Ramos (cell line): ENCODE results near the gene CTTN.
"Not testable (repeated sequence)": the region's sequence is repeated elsewhere in the genome, so short reads cannot be mapped to it uniquely, and the experiment has no call there.

ENCODE experiments used
- in situ Hi-C: fragments of 300-500 bp; cut with MboI; formaldehyde crosslinking; loops from one replicate; pipeline ENCODE4 v1.14.3; 2022; ENCODE audit warnings: low sequenced_read_pairs; ENCODE audit not compliant: unreplicated experiment

Gene CTTN

GRCh38 chr11:70378506-70379134 is 19.7 kb upstream of the CTTN start:
- in situ Hi-C loops: no loop called here

DNA sequence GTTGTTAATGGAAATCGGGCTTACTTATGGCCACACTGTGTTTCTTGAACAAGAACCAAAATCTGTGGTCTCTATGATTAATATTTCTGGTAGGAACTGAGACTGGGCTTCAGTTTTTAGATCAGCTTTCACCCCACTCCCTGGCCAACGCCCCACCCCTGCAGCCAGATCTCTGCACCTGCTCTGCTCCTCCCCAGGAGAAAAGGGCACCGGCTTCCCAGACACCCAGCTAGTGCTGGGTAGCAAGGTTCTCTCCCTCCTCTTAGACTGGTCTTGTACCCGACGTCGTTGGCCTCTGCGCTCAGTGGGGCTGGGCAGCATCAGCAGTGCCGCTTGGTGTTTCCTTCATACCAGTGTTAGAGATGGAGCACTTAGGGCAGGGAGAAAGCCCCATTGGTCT is 17.0 kb upstream of the CTTN start:
- in situ Hi-C loops: no loop called here

GRCh38 chr11:70381872-70382861 is 16.2 kb upstream of the CTTN start:
- in situ Hi-C loops: no loop called here

GRCh38 chr11:70383664-70384565 is 14.4 kb upstream of the CTTN start:
- in situ Hi-C loops: no loop called here

GRCh38 chr11:70384566-70385152 is 13.7 kb upstream of the CTTN start:
- in situ Hi-C loops: no loop called here

GRCh38 chr11:70387564-70387963 is 10.8 kb upstream of the CTTN start:
- in situ Hi-C loops: no loop called here

DNA sequence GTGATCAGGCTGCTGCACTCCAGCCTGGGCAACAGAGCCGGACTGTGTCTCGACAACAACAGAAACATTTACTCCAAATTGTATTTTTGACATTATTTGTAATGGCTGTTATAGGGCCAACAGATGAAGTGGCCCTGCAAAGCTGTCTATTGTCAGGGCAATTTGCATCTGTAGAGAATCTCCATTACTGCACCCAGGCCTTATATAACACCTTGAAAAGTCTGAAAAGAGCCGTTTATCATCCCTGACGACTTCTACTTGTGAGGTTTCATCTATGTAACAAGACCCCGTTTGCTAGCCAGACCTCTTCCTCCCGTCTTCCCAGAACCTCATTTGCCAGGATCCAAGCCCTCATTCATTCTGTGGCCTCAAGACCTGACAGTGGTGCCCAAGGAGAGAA is 9.1 kb upstream of the CTTN start:
- in situ Hi-C loops: no loop called here

GRCh38 chr11:70390882-70391281 is 7.4 kb upstream of the CTTN start:
- in situ Hi-C loops: not testable (repeated sequence)

DNA sequence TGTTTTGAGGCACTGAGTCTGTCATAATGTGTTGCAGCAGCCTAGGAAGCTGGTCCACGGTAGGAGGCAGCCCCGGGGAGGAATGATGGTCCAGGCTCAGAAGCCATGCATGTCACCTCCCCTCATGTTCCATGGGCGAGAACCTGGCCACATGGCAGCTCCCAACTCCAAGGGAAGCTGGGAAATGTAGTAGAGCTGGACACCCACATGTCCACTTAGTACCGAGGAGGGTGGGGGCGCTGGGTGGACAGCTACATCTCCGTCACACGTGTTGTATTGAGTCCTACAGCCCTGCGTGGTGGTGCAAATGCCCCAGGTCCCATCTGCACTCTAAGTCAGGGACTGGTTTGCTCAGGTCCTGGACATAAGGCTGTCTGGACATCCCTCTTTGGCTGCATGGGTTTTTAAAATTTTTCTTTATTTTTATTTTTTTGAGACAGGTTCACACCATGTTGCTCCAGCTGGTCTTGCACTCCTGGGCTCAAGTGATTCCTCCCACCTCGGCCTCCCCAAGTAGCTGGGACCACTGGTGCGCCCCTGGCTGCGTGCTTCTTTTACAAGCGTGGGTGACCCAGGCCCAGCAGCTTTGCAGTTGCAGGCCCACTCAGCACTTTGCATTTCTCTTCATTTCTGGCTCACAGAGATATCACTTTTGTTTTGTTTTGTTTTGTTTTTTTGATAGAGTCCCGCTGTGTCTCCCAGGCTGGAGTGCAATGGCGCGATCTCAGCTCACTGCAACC is 3.9 kb upstream of the CTTN start:
- in situ Hi-C loops: no loop called here

DNA sequence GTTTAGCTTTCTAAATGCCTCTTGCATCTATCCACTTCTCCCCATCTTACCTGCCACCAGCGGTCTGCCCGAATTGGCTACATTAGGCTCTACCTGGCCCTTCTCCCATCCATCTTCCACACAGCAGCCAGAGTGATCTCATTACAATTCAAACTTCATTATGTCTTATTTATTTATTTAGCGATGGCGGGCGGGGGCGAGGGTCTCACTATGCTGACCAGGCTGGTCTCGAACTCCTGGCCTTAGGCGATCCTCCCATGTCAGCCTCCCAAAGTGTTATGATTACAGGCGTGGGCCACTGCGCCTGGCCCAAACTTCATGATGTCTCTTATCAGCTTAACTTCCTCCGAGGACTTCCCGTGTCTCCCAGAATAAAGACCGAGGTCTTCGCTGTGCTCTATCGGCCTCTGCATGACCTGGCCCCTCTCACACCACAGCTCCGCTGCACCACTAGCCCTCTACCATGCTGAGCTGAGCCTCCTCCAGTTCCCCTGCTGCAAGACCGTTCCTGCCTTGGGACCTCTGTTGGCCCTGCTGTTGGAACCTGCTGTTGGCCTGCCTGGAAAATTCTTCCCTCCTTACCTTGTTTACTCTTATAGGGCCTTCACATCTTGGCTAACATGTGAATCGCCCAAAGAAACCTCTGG is 870 bp upstream of the CTTN start:
- in situ Hi-C loops: no loop called here

GRCh38 chr11:70398834-70399680 is 728 bp downstream of the CTTN start:
- in situ Hi-C loops: no loop called here

DNA sequence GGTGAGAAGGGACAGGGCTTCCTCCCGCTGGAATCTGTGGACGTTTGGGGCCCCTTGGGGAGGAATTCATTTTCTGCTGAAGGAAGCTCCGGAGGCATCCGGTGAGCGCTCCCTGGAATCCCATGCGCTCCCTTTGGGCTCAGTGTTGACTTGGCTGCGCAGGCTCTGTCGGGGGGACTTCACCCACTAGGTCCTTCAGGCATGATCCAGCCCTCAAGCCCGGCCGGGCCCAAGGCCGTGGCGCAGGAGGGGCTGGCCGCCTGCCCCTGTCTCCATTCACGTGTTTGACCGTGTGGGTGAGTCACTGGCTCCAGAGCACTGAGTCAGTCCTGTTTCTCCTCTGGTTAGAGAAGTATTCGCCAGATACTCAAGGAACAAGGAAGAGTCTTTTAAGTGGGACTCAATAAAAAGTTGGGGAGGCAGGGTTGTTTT is 1.4 kb downstream of the CTTN start:
- in situ Hi-C loops: no loop called here

DNA sequence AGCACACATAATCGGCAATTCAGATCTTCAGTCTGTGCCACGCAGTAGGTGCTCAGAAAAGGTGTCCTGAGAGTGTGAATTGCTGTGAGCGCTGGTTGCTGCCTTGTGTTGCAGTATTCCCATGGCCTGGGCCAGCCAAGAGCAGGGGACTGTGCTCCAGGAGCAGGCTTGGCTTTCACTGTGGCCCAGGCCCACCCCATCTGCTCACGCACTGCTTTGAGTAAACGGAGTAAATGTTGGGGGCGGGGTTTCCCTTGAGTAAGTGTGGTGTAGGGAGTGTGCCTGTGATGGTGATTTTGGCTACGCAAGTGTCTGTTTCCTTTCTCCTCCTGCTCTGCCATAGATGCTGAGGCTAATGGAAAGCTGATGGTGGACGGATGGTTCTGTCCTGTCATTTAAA is 2.3 kb downstream of the CTTN start:
- in situ Hi-C loops: no loop called here

DNA sequence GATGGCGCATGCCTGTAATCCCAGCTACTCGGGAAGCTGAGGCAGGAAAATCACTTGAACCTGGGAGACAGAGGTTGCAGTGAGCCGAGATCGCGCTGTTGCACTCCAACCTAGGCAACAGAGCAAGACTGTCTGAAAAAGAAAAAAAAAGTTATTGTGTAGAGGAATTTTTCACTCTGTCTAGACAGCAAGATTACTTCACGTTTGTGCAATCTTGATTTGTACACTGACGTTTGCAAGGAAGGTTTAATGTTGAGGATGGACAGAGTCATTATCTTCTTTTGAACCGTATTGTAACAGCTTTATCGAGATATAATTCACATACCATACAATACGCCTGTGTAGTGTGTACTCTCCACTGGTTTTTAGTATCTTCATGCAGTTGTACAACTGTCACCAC is 3.7 kb downstream of the CTTN start:
- in situ Hi-C loops: no loop called here

DNA sequence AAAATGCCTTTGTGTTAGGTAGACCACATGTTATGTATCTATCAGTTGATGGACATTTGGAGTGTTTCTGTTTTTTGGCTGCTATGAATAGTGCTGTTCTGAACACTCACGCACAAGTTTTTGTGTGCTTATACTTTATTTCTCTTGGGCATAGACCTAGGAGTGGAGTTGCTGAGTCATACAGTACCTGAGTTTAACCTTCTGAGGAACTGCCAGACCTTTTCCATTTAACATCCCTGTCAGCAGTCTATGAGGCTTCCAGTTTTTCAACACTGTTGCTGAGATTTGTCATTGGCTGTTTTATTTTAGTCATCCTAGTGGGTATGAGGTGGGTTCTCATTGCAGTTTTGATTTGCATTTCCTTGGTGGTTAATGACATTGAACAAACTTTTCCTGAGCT is 4.4 kb downstream of the CTTN start:
- in situ Hi-C loops: no loop called here

DNA sequence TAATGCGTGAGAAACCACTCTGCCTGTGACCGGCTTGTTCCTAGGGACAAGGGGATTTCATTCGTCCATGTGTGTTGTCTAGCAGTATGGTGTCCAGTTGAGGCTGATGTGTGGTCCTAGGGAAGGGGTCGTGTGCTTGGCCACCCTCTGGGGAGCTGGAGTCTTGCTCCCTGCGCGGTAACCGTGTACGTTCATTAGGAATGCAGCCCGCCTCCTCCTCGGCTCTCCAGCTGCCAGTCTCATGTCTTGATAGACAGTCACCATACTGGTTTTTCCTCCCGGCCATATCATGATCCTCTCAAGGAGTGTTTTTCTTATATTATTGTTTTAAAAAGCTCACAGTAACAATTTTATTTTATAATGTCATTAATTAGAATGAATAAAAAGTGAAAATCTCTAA is 5.9 kb downstream of the CTTN start:
- in situ Hi-C loops: no loop called here

DNA sequence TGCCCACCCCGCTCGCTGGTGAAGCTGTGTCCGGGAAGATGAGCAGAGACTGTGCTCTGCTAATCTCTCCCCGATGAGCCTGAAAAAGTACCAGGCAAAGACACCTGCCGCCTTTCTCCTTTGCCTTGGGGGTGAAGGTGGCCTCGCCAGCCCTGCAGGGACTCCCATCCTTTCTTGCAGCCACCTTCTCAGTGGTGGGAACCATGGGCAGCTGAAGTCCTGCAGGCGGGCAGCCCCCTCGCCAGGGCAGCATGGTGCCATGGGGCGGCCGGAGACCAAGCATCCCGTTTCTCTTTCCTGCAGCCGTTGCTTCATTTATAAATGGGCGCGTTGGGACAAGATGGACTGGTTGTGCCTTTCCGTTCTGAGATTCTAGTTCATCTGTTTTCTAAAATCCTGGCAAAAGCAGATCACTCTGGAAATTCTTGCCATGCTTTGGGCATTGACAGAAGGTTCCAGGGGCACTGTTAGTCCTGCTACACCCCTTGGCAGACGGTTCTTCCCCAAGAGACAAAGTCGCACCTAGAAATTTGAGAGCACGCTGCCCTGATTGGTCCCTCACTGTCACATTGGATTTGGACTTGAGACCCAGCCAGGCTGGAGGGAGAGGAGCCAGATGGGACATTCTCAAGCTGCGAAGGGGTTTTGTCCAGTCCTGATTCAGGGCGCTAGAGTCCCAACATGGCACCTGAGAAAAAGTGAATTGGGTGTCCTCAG is 7.5 kb downstream of the CTTN start:
- in situ Hi-C loops: no loop called here

DNA sequence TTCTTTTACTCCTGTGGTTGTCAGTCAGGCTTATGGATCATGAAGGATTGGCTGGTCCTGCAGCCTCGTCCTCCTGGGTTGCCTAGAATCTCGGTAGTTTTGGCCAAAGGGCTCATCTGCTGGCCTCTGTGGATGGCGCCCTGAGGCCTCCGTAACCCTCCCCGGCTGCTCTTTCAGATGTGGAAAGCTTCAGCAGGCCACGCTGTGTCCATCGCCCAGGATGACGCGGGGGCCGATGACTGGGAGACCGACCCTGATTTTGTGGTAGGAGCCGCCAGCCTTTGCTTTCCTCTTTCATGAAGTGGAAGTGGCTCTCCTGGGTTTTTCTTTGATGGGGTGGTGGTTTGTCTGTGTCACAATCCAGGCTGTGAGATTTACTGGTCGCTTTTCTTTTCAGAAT is 8.8 kb downstream of the CTTN start:
- in situ Hi-C loops: no loop called here
